Raji (cell line): ENCODE measurements around the gene RNF214.

Source experiments
- POLR2A ChIP-seq: IDR thresholded peaks from 2 replicates; pipeline ENCODE4 v1.6.1; 2011; ENCODE audit warnings: low read depth, low read length, control low read depth; ENCODE audit not compliant: insufficient read depth

Gene RNF214

DNA sequence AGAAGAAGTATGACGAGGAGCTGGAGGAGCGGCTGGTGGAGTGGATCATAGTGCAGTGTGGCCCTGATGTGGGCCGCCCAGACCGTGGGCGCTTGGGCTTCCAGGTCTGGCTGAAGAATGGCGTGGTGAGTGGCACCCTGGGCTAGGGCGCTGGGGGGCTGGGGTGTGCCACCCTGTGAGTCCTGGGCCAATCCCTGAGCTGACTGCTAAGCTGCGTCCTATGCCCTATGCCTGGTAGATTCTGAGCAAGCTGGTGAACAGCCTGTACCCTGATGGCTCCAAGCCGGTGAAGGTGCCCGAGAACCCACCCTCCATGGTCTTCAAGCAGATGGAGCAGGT lies 29.4 kb upstream of the RNF214 start:
- TF ChIP-seq POLR2A: no peak

- no peak for TF ChIP-seq POLR2A
These were observed 28.0 kb upstream of the RNF214 start for GRCh38 chr11:117204283-117205080.

DNA sequence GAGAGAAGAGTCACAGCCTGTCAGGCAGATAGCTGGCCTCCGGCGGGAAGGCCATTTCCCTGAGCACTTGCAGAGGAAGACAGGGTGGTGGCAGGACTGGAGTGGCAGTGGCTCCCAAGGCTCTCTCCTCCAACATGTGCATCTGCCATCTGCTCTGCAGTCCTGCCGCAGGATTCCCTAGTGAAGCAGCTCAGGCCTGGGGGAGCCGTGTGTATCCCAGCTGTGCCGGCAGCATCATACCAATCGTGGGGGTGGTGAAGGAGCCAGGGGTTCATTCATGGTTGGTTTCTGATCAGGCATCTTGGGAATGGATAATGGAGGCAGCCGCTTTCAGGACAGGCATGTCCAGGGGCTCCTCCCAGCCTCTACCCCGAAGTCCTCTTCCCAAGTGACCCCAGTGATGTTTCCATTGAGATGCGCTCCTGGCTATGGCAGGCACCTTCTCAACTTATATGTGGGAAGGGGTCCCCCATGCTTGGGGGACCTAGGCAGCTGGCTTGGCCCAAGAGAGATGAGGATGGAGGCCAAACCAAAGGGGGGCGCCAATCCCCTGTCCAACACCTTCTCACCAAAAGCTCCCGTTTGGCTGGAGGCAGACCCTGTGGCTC lies 27.2 kb upstream of the RNF214 start:
- TF ChIP-seq POLR2A: no peak

DNA sequence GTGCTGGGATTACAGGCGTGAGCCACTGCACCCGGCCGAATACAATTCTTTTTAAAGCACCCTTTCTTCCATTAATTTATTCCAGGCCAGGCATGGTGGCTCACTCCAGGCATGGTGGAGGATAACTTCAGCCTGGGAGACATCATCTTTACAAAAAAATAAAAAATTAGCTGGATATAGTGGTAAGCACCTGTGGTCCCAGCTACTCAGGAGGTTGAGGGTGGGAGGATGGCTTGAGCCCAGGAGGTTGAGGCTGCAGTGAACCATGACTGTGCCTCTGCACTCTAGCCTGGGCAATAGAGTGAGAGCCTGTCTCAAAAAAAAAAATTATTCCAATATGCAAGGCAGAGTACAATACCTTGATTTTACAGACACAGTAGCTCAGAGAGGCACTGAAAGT lies 21.9 kb upstream of the RNF214 start:
- no peak for TF ChIP-seq POLR2A

DNA sequence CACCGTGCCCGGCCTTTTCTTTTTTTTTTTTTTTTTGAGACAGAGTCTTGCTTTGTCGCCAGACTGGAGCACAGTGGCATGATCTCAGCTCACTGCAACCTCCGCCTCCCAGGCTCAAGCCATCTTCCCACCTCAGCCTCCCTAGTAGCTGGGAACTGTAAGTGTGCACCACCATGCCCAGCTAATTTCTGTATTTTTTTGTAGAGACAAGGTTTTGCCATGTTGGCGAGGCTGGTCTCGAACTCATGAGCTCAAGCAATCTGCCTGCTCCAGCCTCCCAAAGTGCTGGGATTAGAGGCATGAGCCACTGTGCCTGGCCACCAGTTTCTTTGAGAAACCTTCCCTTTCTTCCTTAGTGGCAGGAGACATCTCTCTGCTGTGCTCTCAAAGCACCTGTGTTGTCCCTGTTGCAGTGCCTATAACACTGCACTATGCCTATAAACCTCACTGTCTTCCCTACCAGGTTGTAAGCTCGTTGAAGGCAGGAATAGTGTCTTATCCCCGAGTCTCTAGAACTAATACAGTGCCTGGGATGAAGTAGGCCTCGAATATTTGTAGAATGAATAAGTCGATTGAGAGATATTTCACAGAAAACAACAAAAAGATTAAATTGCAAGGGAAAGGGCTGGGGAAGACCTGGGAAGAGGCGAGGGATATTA lies 19.6 kb upstream of the RNF214 start:
- TF ChIP-seq POLR2A: no peak

DNA sequence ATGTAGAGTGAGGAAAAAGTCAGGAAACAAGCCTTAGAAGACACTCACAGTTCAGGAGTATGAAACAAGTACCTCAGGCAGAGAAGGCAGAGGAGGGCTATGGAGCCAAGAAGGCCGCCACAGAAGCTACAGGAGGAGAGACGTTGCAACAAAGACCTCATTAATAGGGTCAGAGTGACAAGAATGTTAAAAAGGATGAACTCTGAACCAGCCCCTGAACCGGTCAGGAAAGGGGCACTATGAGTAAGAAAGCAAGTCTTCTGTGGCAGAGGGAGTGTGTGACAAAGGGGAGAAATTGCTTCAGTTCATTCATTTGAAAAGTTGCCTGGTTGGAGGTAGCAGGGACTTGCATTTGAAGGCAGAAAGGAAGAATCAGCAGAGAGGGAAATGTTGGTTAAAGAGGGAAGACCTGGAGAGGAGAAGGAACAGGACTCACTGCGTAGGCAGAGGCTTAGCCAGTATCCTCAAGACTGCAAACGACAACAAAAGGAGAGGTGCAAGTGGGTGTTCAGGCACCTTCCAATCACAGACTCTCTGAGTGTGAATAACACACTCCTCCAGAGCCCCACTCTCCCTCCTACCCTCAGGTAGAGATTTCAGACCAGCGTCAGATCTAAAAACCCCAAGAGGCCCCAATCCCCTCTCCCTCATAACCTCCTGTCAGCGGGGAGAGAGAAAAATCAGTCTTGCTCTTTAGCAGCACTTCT lies 17.9 kb upstream of the RNF214 start:
- no peak for TF ChIP-seq POLR2A

DNA sequence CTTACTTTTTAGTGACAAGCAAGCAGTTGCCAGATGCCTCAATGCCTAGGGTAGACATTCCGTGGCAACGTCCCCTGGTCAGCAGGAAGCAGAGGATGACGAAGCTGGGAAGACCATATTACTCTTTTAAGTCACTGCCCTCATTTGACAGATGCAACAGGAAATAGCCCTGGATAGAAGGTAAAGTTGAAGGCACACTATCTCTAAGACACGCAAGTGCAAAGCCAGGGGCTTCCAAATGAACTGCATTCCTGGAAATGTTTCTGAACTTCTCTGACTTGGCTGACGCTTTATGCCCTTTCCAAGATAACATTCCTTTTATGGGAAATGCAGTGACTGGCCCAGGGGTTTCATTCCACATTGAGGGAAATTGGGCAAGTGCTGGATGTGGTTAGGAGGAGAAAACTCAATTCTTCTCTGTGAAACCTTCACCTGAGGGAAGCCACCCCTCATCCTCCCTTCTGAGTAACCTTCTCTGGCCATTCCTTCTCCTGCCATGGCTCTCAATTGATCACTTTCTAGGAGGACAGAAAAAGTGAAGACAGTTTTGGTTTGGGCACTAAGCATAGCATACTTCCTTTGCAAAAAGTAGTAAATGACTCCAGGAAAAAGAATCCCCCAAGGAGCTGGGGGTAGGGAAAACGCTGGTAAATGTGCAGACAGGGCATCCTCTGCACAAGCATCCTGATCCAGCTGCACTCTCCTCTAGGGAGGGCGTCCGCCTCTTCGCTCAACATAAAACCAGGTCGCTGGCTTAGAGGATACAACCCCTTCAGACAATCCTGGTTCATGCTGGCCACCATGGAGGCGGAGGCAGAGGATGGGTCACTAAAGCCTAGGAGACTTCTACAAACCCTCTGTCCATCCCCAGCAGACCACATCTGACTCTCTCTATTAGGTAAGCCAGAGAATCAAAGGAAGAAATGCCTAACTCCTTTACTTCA lies 15.1 kb upstream of the RNF214 start:
- TF ChIP-seq POLR2A: no peak

DNA sequence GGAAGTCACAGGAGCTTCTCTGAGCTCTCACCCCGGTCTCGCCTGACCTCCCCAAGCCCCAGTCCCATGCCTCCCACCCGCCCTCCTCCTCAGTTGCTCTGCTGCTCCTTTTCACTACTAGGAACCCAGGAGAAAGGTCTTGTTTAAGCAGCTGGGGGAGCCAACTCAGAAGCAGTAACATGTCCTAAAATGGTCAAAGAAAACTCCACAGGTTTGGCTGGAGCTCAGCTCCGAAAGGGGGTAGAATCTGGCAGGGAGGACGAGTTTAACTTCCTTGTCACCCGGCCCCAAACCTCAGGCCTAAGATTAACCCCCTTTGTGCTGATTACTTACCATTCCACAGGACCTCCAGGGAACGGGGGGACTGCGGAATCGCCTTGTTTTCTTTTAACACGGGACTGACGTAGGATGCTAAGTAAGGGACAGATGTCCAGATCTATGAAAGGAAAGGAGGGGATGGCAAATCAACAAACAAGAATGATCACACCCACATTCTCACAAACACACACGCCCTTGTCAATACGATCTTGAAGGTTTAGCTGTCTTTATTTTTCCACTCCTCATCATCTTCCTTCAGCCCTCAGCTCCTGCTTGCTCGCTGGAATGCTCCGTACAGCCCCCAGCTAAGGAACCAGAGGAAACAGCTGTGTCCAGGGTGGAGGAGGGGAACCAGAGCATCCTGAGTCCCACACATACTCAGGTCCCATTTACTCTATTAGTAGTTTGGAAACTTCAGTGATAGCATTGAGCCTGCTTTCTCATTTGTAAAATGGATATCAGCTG lies 14.1 kb upstream of the RNF214 start:
- TF ChIP-seq POLR2A: no peak

DNA sequence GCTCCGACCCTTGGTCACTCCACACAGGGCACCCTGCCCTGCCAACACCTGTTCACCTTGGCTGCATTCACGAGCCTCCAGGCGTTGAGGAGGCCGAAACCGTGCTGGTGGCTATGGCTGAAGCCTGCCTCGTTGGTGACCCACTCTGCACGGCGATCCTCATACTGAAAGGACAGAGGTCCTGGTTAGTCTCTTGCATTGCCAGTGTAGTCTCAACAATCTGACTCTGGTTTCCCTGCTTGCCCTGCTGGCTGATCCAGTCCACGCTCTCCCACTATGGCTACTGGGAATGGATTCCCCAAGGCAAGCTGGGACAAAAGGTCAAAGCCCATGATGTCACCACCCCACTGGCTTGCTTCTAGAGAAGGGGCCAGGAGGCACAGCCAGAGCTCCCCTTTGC lies 13.5 kb upstream of the RNF214 start:
- TF ChIP-seq POLR2A: no peak

- no peak for TF ChIP-seq POLR2A
These were observed 13.0 kb upstream of the RNF214 start for GRCh38 chr11:117219455-117219854.

DNA sequence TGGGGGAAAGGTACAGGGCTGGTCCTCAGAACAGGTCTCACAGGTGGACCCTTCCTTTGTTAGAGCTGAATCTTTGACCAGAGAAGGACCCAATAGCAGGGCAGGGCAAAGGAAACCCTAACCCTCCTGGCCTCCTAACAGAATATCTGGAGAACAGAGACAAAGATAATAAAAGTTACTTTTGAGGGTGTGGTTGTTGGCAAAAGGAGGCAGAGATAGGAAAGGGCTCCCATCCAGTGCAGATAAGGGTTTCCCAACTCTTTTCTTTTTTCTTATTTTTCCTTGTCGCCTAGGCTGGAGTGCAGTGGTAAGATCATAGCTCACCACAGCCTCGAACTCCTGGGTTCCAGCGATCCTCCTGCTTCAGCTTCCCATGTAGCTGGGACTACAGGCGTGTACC lies 12.5 kb upstream of the RNF214 start:
- no peak for TF ChIP-seq POLR2A

- TF ChIP-seq POLR2A: no peak
These were observed 11.9 kb upstream of the RNF214 start for GRCh38 chr11:117220568-117220967.

GRCh38 chr11:117220999-117221774 lies 11.3 kb upstream of the RNF214 start:
- no peak for TF ChIP-seq POLR2A
